ENCODE data around the gene TEX19. TPM values are rescaled to one million over a fixed set of nuclear protein-coding genes. Genes with fewer than 3 reads are reported as not detected.

The TEX19 gene
- total RNA-seq, 2 donors from 2014 or later: 0.46 to 0.48 TPM

GRCh38 chr17:82319619-82320062, 39.4 kb upstream of the TEX19 start:
- Mint-ChIP-seq H3K4me1 (no peaks in the 10 kb centered on the region), H3K4me3 (no peak overlapping the region), H3K9me3 (no peaks in the 10 kb centered on the region), H3K36me3 (ENCODE audit: low read depth) (no peaks in the 10 kb centered on the region), H3K27ac (no peak overlapping the region), H3K27me3 (ENCODE audit: insufficient read depth) (no peaks in the 10 kb centered on the region)
- Histone ChIP-seq H3K9ac (ENCODE audit: extremely low read depth, low read length, poor library complexity, severe bottlenecking) (no peak overlapping the region), H3K27me3 (ENCODE audit: control insufficient read depth, insufficient read depth, low read length, poor library complexity, severe bottlenecking) (no peaks in the 10 kb centered on the region), H3K4me3 (ENCODE audit: low read length) (no peak overlapping the region), H3K27ac (ENCODE audit: low read depth, low read length) (no peak overlapping the region), H3K36me3 (ENCODE audit: control insufficient read depth, insufficient read depth, low read length) (no peaks in the 10 kb centered on the region), H3K9me3 (ENCODE audit: control insufficient read depth, low read length) (no peaks in the 10 kb centered on the region), H3K4me1 (ENCODE audit: control insufficient read depth, insufficient read depth, low read length) (no peaks in the 10 kb centered on the region)
- TF ChIP-seq, protein P1, sequence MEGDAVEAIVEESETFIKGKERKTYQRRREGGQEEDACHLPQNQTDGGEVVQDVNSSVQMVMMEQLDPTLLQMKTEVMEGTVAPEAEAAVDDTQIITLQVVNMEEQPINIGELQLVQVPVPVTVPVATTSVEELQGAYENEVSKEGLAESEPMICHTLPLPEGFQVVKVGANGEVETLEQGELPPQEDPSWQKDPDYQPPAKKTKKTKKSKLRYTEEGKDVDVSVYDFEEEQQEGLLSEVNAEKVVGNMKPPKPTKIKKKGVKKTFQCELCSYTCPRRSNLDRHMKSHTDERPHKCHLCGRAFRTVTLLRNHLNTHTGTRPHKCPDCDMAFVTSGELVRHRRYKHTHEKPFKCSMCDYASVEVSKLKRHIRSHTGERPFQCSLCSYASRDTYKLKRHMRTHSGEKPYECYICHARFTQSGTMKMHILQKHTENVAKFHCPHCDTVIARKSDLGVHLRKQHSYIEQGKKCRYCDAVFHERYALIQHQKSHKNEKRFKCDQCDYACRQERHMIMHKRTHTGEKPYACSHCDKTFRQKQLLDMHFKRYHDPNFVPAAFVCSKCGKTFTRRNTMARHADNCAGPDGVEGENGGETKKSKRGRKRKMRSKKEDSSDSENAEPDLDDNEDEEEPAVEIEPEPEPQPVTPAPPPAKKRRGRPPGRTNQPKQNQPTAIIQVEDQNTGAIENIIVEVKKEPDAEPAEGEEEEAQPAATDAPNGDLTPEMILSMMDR (conservative IDR thresholded peaks at IDR 0.05): no peak
- no peak for DNase-seq
- 96% methylated on average over 30 to 35 of the region's 35 CpGs for WGBS, 2 experiments (ENCODE audit: insufficient coverage in 1 of 2, insufficient read length in 1 of 2)

GRCh38 chr17:82320140-82320840, 38.8 kb upstream of the TEX19 start:
- Mint-ChIP-seq H3K4me3 (no peak overlapping the region), H3K27me3 (ENCODE audit: insufficient read depth) (no peaks in the 10 kb centered on the region), H3K9me3 (no peaks in the 10 kb centered on the region), H3K4me1 (no peaks in the 10 kb centered on the region), H3K36me3 (ENCODE audit: low read depth) (no peaks in the 10 kb centered on the region), H3K27ac (no peak overlapping the region)
- Histone ChIP-seq H3K36me3 (ENCODE audit: control insufficient read depth, insufficient read depth, low read length) (no peaks in the 10 kb centered on the region), H3K9ac (ENCODE audit: extremely low read depth, low read length, poor library complexity, severe bottlenecking) (no peak overlapping the region), H3K27me3 (ENCODE audit: control insufficient read depth, insufficient read depth, low read length, poor library complexity, severe bottlenecking) (no peaks in the 10 kb centered on the region), H3K4me3 (ENCODE audit: low read length) (no peak overlapping the region), H3K4me1 (ENCODE audit: control insufficient read depth, insufficient read depth, low read length) (no peaks in the 10 kb centered on the region), H3K27ac (ENCODE audit: low read depth, low read length) (no peak overlapping the region), H3K9me3 (ENCODE audit: control insufficient read depth, low read length) (no peaks in the 10 kb centered on the region)
- no peak for DNase-seq
- TF ChIP-seq, protein P1 (conservative IDR thresholded peaks at IDR 0.05): no peak
- WGBS, 2 experiments (ENCODE audit: insufficient coverage in 1 of 2, insufficient read length in 1 of 2): 88 to 89% methylated on average over 20 to 26 of the region's 26 CpGs

DNA sequence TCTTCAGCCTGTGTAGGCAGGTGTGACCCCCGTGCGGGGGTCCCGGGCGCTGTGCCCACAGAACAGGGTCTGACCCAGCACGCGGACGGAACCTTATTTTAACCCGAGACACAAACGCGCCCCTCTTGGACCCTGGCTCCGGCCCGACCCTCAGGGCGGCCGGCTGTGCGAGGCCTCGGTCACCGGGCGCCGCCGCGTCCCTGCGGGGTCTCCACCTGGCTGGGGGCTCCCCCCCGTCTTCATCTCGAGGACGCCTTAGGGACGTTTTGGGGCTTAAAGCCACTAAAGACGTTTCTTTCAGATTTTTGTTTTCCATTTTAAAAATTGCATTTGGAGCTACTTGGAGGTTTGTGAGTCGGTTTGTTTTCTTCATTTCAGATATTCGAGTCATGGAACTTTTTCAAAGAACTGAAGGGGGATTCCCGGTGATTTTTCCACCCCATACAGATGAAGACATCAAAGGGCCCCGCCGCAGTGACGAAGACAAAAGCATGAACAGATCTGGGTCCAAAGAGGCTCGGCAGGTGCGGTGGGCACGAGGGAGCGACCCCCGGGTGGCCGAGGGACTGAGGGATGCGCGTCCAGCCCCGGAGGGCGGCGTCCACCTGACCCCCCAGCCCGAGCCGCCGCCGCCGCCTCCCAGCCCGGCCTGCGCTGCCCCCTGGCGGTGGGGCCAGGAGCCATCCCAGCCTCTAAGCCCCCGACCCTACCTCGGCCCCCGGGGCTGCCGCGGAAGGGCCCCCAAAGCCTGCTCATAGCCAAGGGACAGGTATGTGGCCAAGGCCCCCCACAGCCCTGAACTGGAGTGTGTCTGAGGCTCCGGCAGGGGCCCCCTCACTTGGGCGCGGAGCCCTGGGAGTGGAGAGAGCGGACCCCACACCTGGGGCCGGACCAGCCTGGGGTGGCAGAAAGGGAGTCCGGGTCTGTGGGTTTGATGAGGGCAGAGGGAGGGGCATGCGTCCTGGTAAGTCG, 37.8 kb upstream of the TEX19 start:
- Mint-ChIP-seq H3K27ac (no peak overlapping the region), H3K36me3 (ENCODE audit: low read depth) (no peaks in the 10 kb centered on the region), H3K4me3 (no peak overlapping the region), H3K9me3 (no peaks in the 10 kb centered on the region), H3K4me1 (no peaks in the 10 kb centered on the region), H3K27me3 (ENCODE audit: insufficient read depth) (no peaks in the 10 kb centered on the region)
- DNase-seq: peak; percentile 87
- 59 to 60% methylated on average over 43 to 65 of the region's 65 CpGs for WGBS, 2 experiments (ENCODE audit: insufficient coverage in 1 of 2, insufficient read length in 1 of 2)
- no peaks in the 10 kb centered on the region for H3K4me1 ChIP-seq (ENCODE audit: control insufficient read depth, insufficient read depth, low read length)
- TF ChIP-seq, protein P1 (conservative IDR thresholded peaks at IDR 0.05): peak; percentile 96
- no peak overlapping the region for H3K27ac ChIP-seq (ENCODE audit: low read depth, low read length)
- no peak overlapping the region for H3K9ac ChIP-seq (ENCODE audit: extremely low read depth, low read length, poor library complexity, severe bottlenecking)
- no peaks in the 10 kb centered on the region for H3K27me3 ChIP-seq (ENCODE audit: control insufficient read depth, insufficient read depth, low read length, poor library complexity, severe bottlenecking)
- H3K4me3 ChIP-seq (ENCODE audit: low read length): no peak overlapping the region
- H3K9me3 ChIP-seq (ENCODE audit: control insufficient read depth, low read length): no peaks in the 10 kb centered on the region
- H3K36me3 ChIP-seq (ENCODE audit: control insufficient read depth, insufficient read depth, low read length): no peaks in the 10 kb centered on the region
